ENCODE data around the gene ZNF214. TPM values are rescaled to one million over a fixed set of nuclear protein-coding genes. Genes with fewer than 3 reads are reported as not detected.
A peak's percentile ranks its signal among the peaks of the same experiment; 100 is the strongest.

The ZNF214 gene
- total and polyA plus RNA-seq, 12 donors, result 0.48 to 14.2 (median 1.8) TPM

- DNase-seq, result no peak
- 88 to 94% (median 90%) methylated on average over 5 of the region's 5 CpGs for WGBS, 4 donors
- Histone ChIP-seq H3K27ac (no peak overlapping the region), H3K27me3 (no peaks in the 10 kb centered on the region), H3K4me3 (no peak overlapping the region), H3K9me3 (replicated peaks in 1 of 3) (no peaks in the 10 kb centered on the region), H3K4me1 (replicated peaks in 1 of 2) (peaks cover 8 to 16% of the 10 kb centered on the region in 2 donors), H3K36me3 (replicated peaks in 1 of 2) (no peaks in the 10 kb centered on the region)
- TF ChIP-seq CTCF (IDR thresholded peaks at IDR 0.05) (no peak), POLR2A (IDR thresholded peaks at IDR 0.05) (no peak)
- intact Hi-C loops (cut with DNase I), result no loop called here
Measured at GRCh38 chr11:7021318-7021717, 1.2 kb upstream of the ZNF214 start.

DNA sequence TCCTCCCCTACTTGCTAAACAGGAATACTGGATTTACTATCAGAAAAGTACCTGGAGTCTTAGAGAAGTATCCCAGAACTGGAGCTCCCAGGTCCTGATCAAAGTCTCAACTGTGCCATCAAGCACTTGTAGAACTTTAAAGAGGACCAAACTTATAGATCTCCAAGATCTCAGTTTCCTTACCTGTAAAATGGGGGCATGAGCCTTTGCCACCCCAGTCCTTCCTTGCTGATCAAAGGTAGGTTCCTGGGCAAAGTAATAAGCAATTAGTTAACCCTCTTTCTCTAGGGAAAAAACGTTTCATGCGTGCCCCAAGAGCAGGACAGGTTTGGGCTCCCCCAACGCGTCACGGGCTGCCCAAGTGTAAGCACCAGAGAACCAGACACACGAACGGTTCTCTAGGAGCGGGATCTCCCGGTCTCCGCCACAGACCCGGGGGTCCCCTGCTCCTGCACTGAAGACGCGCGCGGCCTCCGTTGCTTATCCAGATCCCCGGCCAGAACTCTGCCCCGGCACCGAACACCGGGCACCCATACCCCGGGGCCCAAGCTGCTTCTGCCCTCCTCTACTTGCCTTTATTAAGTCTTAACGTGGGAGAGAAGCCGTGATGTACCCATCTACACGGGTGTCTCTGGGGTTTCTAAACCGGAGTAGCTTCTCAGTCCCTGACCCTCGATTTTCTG lies 505 bp downstream of the ZNF214 start:
- TF ChIP-seq CTCF (IDR thresholded peaks at IDR 0.05) (no peak), POLR2A (IDR thresholded peaks at IDR 0.05) (no peak)
- Histone ChIP-seq H3K4me1 (replicated peaks in 1 of 2) (peaks cover 8 to 16% of the 10 kb centered on the region in 2 donors), H3K27ac (peak overlapping the region in 3 of 5 donors; percentile 19 to 70 (median 50)), H3K36me3 (replicated peaks in 1 of 2) (no peaks in the 10 kb centered on the region), H3K4me3 (peak overlapping the region; percentile 11 to 80 (median 66)), H3K27me3 (no peaks in the 10 kb centered on the region), H3K9me3 (replicated peaks in 1 of 3) (no peaks in the 10 kb centered on the region)
- DNase-seq, result peak in 6 of 7 donors; percentile 20 to 32 (median 22)
- intact Hi-C loops (cut with DNase I), result no loop called here
- 3 to 5% (median 3%) methylated on average over 14 to 26 of the region's 26 CpGs for WGBS, 4 donors

GRCh38 chr11:7016011-7016410 lies 4.1 kb downstream of the ZNF214 start:
- Histone ChIP-seq H3K27ac (no peak overlapping the region), H3K4me3 (no peak overlapping the region), H3K36me3 (replicated peaks in 1 of 2) (no peaks in the 10 kb centered on the region), H3K4me1 (replicated peaks in 1 of 2) (peaks cover 7 to 13% of the 10 kb centered on the region in 2 donors), H3K9me3 (replicated peaks in 1 of 3) (no peaks in the 10 kb centered on the region), H3K27me3 (no peaks in the 10 kb centered on the region)
- no peak for DNase-seq
- WGBS, 4 donors, result 71 to 91% (median 82%) methylated on average over 1 of the region's 1 CpG
- TF ChIP-seq POLR2A (IDR thresholded peaks at IDR 0.05), result no peak
- no peak for TF ChIP-seq CTCF (IDR thresholded peaks at IDR 0.05)
- intact Hi-C loops (cut with DNase I), result no loop called here

DNA sequence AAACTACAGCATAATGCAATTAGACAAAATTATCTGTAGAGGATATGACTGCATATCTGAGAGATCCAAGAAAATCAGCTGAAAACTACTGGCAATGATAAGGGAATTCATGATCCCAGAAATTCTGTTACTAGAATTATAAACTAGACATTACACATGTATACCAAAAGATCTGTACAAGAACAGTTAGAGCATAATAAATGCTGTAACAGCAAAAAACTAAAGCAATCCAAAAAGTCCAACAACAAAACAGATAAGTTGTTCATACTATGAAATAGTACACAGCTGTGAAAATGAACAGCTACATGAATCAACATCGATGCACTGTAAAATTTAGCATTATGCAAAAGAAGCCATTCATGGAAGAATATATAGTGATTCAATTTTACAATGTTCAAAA lies 6.0 kb downstream of the ZNF214 start:
- intact Hi-C loops (cut with DNase I), result no loop called here
- H3K4me3 ChIP-seq, result no peak overlapping the region
- peaks cover 0 to 1% of the 10 kb centered on the region in 2 donors for H3K4me1 ChIP-seq (replicated peaks in 1 of 2)
- WGBS, 4 donors, result 88 to 98% (median 97%) methylated on average over 1 of the region's 1 CpG
- no peak for DNase-seq
- H3K27ac ChIP-seq, result no peak overlapping the region
- TF ChIP-seq POLR2A (IDR thresholded peaks at IDR 0.05) (no peak), CTCF (IDR thresholded peaks at IDR 0.05) (no peak)
- no peaks in the 10 kb centered on the region for H3K9me3 ChIP-seq (replicated peaks in 1 of 3)
- H3K27me3 ChIP-seq, result no peaks in the 10 kb centered on the region
- no peaks in the 10 kb centered on the region for H3K36me3 ChIP-seq (replicated peaks in 1 of 2)
